ENCODE data around the gene UNC50.

DNA sequence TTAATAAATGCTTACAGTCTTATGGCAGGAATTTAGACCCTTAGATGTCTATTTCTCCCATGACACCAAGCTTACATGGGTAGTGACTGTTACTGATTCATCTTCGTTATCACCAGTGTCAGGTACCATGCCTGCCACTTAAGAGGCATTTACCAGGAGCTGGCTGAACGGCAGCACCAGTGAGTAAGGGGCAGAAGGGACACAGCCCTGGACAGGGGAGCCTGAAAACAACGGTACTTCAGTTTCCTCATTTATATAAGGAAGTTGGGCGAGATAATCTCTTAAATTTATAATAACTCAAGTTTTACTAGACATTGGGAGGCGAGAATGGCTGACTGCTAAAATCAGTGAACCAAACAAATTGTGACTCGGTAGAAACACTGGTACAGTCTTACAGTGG, 1.3 kb upstream of the UNC50 start:
- TF ChIP-seq, protein P1, sequence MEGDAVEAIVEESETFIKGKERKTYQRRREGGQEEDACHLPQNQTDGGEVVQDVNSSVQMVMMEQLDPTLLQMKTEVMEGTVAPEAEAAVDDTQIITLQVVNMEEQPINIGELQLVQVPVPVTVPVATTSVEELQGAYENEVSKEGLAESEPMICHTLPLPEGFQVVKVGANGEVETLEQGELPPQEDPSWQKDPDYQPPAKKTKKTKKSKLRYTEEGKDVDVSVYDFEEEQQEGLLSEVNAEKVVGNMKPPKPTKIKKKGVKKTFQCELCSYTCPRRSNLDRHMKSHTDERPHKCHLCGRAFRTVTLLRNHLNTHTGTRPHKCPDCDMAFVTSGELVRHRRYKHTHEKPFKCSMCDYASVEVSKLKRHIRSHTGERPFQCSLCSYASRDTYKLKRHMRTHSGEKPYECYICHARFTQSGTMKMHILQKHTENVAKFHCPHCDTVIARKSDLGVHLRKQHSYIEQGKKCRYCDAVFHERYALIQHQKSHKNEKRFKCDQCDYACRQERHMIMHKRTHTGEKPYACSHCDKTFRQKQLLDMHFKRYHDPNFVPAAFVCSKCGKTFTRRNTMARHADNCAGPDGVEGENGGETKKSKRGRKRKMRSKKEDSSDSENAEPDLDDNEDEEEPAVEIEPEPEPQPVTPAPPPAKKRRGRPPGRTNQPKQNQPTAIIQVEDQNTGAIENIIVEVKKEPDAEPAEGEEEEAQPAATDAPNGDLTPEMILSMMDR (IDR thresholded peaks at IDR 0.05) = no peak
- TF ChIP-seq POLR2A (IDR thresholded peaks at IDR 0.05) = no peak

Measured in sigmoid colon (tissue), 3 donors.